ENCODE results near the gene VN1R5. TPM values are rescaled to one million over a fixed set of nuclear protein-coding genes. Genes with fewer than 3 reads are reported as not detected.

VN1R5 gene
- total and polyA plus RNA-seq, 11 donors = not detected

GRCh38 chr1:247291161-247291560 is 35.3 kb downstream of the VN1R5 start:
- intact Hi-C loops (cut with DNase I) = no loop called here
- Histone ChIP-seq H3K4me1 (no peaks in the 10 kb centered on the region), H3K27me3 (peaks cover 0 to 8% (median 0%) of the 10 kb centered on the region in 9 donors), H3K27ac (no peak overlapping the region), H3K4me3 (no peak overlapping the region), H3K36me3 (no peaks in the 10 kb centered on the region), H3K9me3 (peaks cover 0 to 5% (median 0%) of the 10 kb centered on the region in 12 donors)
- WGBS, 4 donors = 92 to 95% (median 92%) methylated on average over 9 of the region's 9 CpGs
- DNase-seq = no peak
- no peak for ATAC-seq
- TF ChIP-seq POLR2A (IDR thresholded peaks at IDR 0.05) = no peak
- no peak for TF ChIP-seq CTCF (IDR thresholded peaks at IDR 0.05)

- TF ChIP-seq POLR2A (IDR thresholded peaks at IDR 0.05) = no peak
- no peak for TF ChIP-seq CTCF (IDR thresholded peaks at IDR 0.05)
- H3K36me3 ChIP-seq = no peaks in the 10 kb centered on the region
- ATAC-seq = no peak
- no peak for DNase-seq
- H3K27ac ChIP-seq = no peak overlapping the region
- H3K4me1 ChIP-seq = no peaks in the 10 kb centered on the region
- intact Hi-C loops (cut with DNase I) = no loop called here
- no peaks in the 10 kb centered on the region for H3K9me3 ChIP-seq
- peaks cover 0 to 8% (median 0%) of the 10 kb centered on the region in 9 donors for H3K27me3 ChIP-seq
- 47 to 71% (median 61%) methylated on average over 17 of the region's 17 CpGs for WGBS, 4 donors
- no peak overlapping the region for H3K4me3 ChIP-seq
These were observed 36.1 kb downstream of the VN1R5 start for GRCh38 chr1:247291833-247292561.

GRCh38 chr1:247293047-247293446 is 37.2 kb downstream of the VN1R5 start:
- TF ChIP-seq POLR2A (IDR thresholded peaks at IDR 0.05) (no peak), CTCF (IDR thresholded peaks at IDR 0.05) (no peak)
- intact Hi-C loops (cut with DNase I) = no loop called here
- Histone ChIP-seq H3K9me3 (no peaks in the 10 kb centered on the region), H3K27ac (no peak overlapping the region), H3K4me3 (no peak overlapping the region), H3K36me3 (no peaks in the 10 kb centered on the region), H3K27me3 (peaks cover 0 to 8% (median 0%) of the 10 kb centered on the region in 9 donors), H3K4me1 (no peaks in the 10 kb centered on the region)
- WGBS, 4 donors = 37 to 60% (median 47%) methylated on average over 7 of the region's 7 CpGs
- ATAC-seq = peak in 1 of 4 donors; percentile 66
- no peak for DNase-seq

DNA sequence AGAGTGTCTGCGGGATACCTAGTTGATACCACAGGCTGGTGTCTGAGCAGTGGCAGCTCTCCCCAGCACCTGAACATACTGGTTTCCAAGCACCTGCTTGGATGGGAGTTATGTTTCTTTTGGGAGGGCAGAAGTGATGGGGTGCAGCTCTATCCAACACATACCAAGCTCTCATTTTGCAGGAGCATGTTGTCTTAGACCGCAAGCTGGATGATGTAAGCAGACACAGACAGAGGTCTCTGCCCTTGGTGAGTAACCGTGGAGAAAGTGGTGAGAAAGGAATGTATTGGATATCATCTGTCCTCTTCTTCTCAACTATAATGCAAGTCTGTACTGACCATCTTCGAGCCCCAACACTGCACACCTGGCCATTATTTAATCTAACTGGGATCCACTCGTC is 38.4 kb downstream of the VN1R5 start:
- TF ChIP-seq CTCF (IDR thresholded peaks at IDR 0.05) (no peak), POLR2A (IDR thresholded peaks at IDR 0.05) (no peak)
- intact Hi-C loops (cut with DNase I) = no loop called here
- Histone ChIP-seq H3K36me3 (peaks cover 0 to 9% (median 4%) of the 10 kb centered on the region in 9 donors), H3K27ac (no peak overlapping the region), H3K4me3 (no peak overlapping the region), H3K27me3 (peaks cover 0 to 8% (median 0%) of the 10 kb centered on the region in 9 donors), H3K9me3 (no peaks in the 10 kb centered on the region), H3K4me1 (no peaks in the 10 kb centered on the region)
- 87 to 96% (median 88%) methylated on average over 5 of the region's 5 CpGs for WGBS, 4 donors
- DNase-seq = no peak
- no peak for ATAC-seq
